Activated CD4-positive, alpha-beta T cell treated with anti-CD3 and anti-CD28 coated beads for 24 hours (primary cell): ENCODE data around the gene RORC.
"Not testable (repeated sequence)": the region's sequence is repeated elsewhere in the genome, so short reads cannot be mapped to it uniquely, and the experiment has no call there.

Experiments
- DNase-seq, 2 donors: peaks; one replicate each; pipeline ENCODE4 v3.0.0-alpha.2; 2020; ENCODE audit warnings: low read depth in 2 of 2

The RORC gene

GRCh38 chr1:151805066-151805820 is 26.4 kb downstream of the RORC start, which contains the start of gene LINGO4:
Gene LINGO4, minus strand, starts transcription at chr1:151805419. Its CDS starts 2,715 bp downstream, at chr1:151802704.
- DNase-seq = no peak

GRCh38 chr1:151803915-151804314 is 27.7 kb downstream of the RORC start:
- no peak for DNase-seq

- no peak for DNase-seq
These were observed 28.4 kb downstream of the RORC start for GRCh38 chr1:151803164-151803563.

GRCh38 chr1:151802372-151802771 is 29.2 kb downstream of the RORC start:
- DNase-seq = no peak

- DNase-seq = no peak
These were observed 29.8 kb downstream of the RORC start for GRCh38 chr1:151801846-151802245.

GRCh38 chr1:151801310-151801820 is 30.2 kb downstream of the RORC start:
- DNase-seq = no peak

- no peak for DNase-seq
These were observed 30.8 kb downstream of the RORC start for GRCh38 chr1:151800830-151801229.

GRCh38 chr1:151799179-151800022 is 32.2 kb downstream of the RORC start:
- DNase-seq = no peak

- DNase-seq = no peak
These were observed 33.0 kb downstream of the RORC start for GRCh38 chr1:151798571-151798970.

GRCh38 chr1:151790940-151791651 is 40.5 kb downstream of the RORC start:
- no peak for DNase-seq

GRCh38 chr1:151790071-151790939 is 41.3 kb downstream of the RORC start, which contains the start of gene TDRKH:
Gene TDRKH, minus strand, starts transcription at chr1:151790500. Its CDS starts 7,478 bp downstream, at chr1:151783022.
- peak; percentile 98 to 99 for DNase-seq

- no peak for DNase-seq
These were observed 43.9 kb downstream of the RORC start for GRCh38 chr1:151787689-151788088.

- no peak for DNase-seq
These were observed 47.8 kb downstream of the RORC start for GRCh38 chr1:151783796-151784195.

GRCh38 chr1:151782741-151783140 is 48.9 kb downstream of the RORC start:
- DNase-seq = no peak

- not testable (repeated sequence) for DNase-seq
These were observed 49.6 kb downstream of the RORC start for GRCh38 chr1:151782026-151782425.

GRCh38 chr1:151780736-151781135 is 50.9 kb downstream of the RORC start:
- not testable (repeated sequence) for DNase-seq

GRCh38 chr1:151779852-151780251 is 51.8 kb downstream of the RORC start:
- DNase-seq = no peak

GRCh38 chr1:151777317-151777716 is 54.3 kb downstream of the RORC start:
- DNase-seq = no peak

- DNase-seq = no peak
These were observed 54.9 kb downstream of the RORC start for GRCh38 chr1:151776665-151777062.

- DNase-seq = no peak
These were observed 55.5 kb downstream of the RORC start for GRCh38 chr1:151775894-151776664.
